WTC11 (cell line): Measurements from ENCODE around the gene NR2F6. TPM values are rescaled to one million over a fixed set of nuclear protein-coding genes. Genes with fewer than 3 reads are reported as not detected.

Experiments used
- ARID4B ChIP-seq: sonication (generic); formaldehyde crosslinking; IDR thresholded peaks from 2 replicates; pipeline ENCODE4 v1.8.0; 2023; ENCODE audit warnings: missing genetic modification reagents, mild to moderate bottlenecking, borderline replicate concordance
- ATF1 ChIP-seq: sonication (generic); formaldehyde crosslinking; IDR thresholded peaks from 2 replicates; pipeline ENCODE4 v1.8.1; 2023; ENCODE audit warnings: mild to moderate bottlenecking, moderate library complexity, missing genetic modification reagents
- ATF3 ChIP-seq: sonication (generic); formaldehyde crosslinking; conservative IDR thresholded peaks from 2 replicates; pipeline ENCODE4 v1.8.1; 2022; ENCODE audit warnings: mild to moderate bottlenecking, missing genetic modification reagents
- E2F4 ChIP-seq: sonication (generic); formaldehyde crosslinking; IDR thresholded peaks from 2 replicates; pipeline ENCODE4 v1.8.1; 2022; ENCODE audit warnings: low read depth, mild to moderate bottlenecking, moderate library complexity, missing genetic modification reagents, borderline replicate concordance
- E2F5 ChIP-seq: sonication (generic); formaldehyde crosslinking; IDR thresholded peaks from 2 replicates; pipeline ENCODE4 v1.8.1; 2022; ENCODE audit warnings: mild to moderate bottlenecking, moderate library complexity, missing genetic modification reagents
- ERG ChIP-seq: fragments of 250-450 bp; sonication (Bioruptor Pico); IDR thresholded peaks from 2 replicates; pipeline ENCODE4 v1.8.0; 2021; ENCODE audit warnings: mild to moderate bottlenecking
- ESRRA ChIP-seq: sonication (generic); formaldehyde crosslinking; IDR thresholded peaks from 2 replicates; pipeline ENCODE4 v1.8.1; 2022; ENCODE audit warnings: mild to moderate bottlenecking, missing genetic modification reagents, borderline replicate concordance
- ETV6 ChIP-seq: sonication (generic); formaldehyde crosslinking; IDR thresholded peaks from 2 replicates; pipeline ENCODE4 v1.8.1; 2022; ENCODE audit warnings: mild to moderate bottlenecking, missing genetic modification reagents
- FOXP1 ChIP-seq: sonication (generic); formaldehyde crosslinking; IDR thresholded peaks from 2 replicates; pipeline ENCODE4 v1.8.0; 2022; ENCODE audit warnings: missing genetic modification reagents, mild to moderate bottlenecking, moderate library complexity, borderline replicate concordance
- JUN ChIP-seq: sonication (generic); formaldehyde crosslinking; IDR thresholded peaks from 2 replicates; pipeline ENCODE4 v1.8.0; 2023; ENCODE audit warnings: mild to moderate bottlenecking, missing genetic modification reagents
- KAT7 ChIP-seq: sonication (generic); formaldehyde crosslinking; IDR thresholded peaks from 2 replicates; pipeline ENCODE4 v1.8.1; 2023; ENCODE audit warnings: missing genetic modification reagents, mild to moderate bottlenecking, borderline replicate concordance
- MAX ChIP-seq: sonication (generic); formaldehyde crosslinking; IDR thresholded peaks from 2 replicates; pipeline ENCODE4 v1.8.0; 2022; ENCODE audit warnings: mild to moderate bottlenecking, missing genetic modification reagents
- MLX ChIP-seq: sonication (generic); formaldehyde crosslinking; IDR thresholded peaks from 2 replicates; pipeline ENCODE4 v1.8.1; 2023; ENCODE audit warnings: mild to moderate bottlenecking, missing genetic modification reagents, moderate library complexity
- MXD4 ChIP-seq: fragments of 250-450 bp; sonication (Bioruptor Pico); IDR thresholded peaks from 2 replicates; pipeline ENCODE4 v1.8.0; 2021; ENCODE audit warnings: mild to moderate bottlenecking, moderate library complexity, borderline replicate concordance
- PRRX2 ChIP-seq: fragments of 250-450 bp; sonication (Bioruptor Pico); IDR thresholded peaks from 2 replicates; pipeline ENCODE4 v1.8.0; 2021; ENCODE audit warnings: mild to moderate bottlenecking
- RORB ChIP-seq: fragments of 250-450 bp; sonication (Bioruptor Pico); IDR thresholded peaks from 2 replicates; pipeline ENCODE4 v1.9.0; 2021; ENCODE audit warnings: mild to moderate bottlenecking
- SMAD4 ChIP-seq: sonication (generic); formaldehyde crosslinking; IDR thresholded peaks from 2 replicates; pipeline ENCODE4 v1.8.0; 2022; ENCODE audit warnings: mild to moderate bottlenecking, missing genetic modification reagents
- STAT6 ChIP-seq: sonication (generic); formaldehyde crosslinking; conservative IDR thresholded peaks from 2 replicates; pipeline ENCODE4 v1.8.1; 2023; ENCODE audit warnings: mild to moderate bottlenecking, low read depth, missing genetic modification reagents, moderate library complexity
- TP53 ChIP-seq: sonication (generic); formaldehyde crosslinking; IDR thresholded peaks from 2 replicates; pipeline ENCODE4 v1.8.1; 2023; ENCODE audit warnings: mild to moderate bottlenecking, missing genetic modification reagents
- ZBTB21 ChIP-seq: sonication (generic); formaldehyde crosslinking; IDR thresholded peaks from 2 replicates; pipeline ENCODE4 v1.8.1; 2023; ENCODE audit warnings: mild to moderate bottlenecking, missing genetic modification reagents, borderline replicate concordance
- ZNF121 ChIP-seq: sonication (generic); formaldehyde crosslinking; IDR thresholded peaks from 2 replicates; pipeline ENCODE4 v1.8.0; 2023; ENCODE audit warnings: missing genetic modification reagents
- ZNF281 ChIP-seq: sonication (generic); formaldehyde crosslinking; IDR thresholded peaks from 2 replicates; pipeline ENCODE4 v1.8.0; 2023; ENCODE audit warnings: mild to moderate bottlenecking, missing genetic modification reagents
- ZNF396 ChIP-seq: fragments of 250-450 bp; sonication (Bioruptor Pico); IDR thresholded peaks from 2 replicates; pipeline ENCODE4 v1.8.0; 2021; ENCODE audit warnings: mild to moderate bottlenecking, moderate library complexity, borderline replicate concordance
- ZNF671 ChIP-seq: fragments of 250-450 bp; sonication (Bioruptor Pico); IDR thresholded peaks from 2 replicates; pipeline ENCODE4 v1.8.0; 2021; ENCODE audit warnings: mild to moderate bottlenecking
- total RNA-seq: library from RNA; stranded (reverse); gene quantifications from 3 replicates; pipeline ENCODE4 v1.2.3, GENCODE V29; 2021

Gene NR2F6
- total RNA-seq, 1 experiment from 2014 or later, result 145 TPM

- TF ChIP-seq MAX (peak; percentile 94), ZBTB21 (CRISPR knock-in tag) (no peak), E2F5 (CRISPR knock-in tag) (peak; percentile 69; the same call in 1 of the 2 replicates), ATF1 (no peak), JUN (CRISPR knock-in tag) (no peak), ZNF121 (CRISPR knock-in tag) (peak; percentile 92), ZNF671 (CRISPR knock-in tag) (no peak), ATF3 (CRISPR knock-in tag) (no peak), SMAD4 (CRISPR knock-in tag) (no peak), KAT7 (CRISPR knock-in tag) (no peak), ERG (CRISPR knock-in tag) (no peak), E2F4 (CRISPR knock-in tag) (no peak), ZNF396 (CRISPR knock-in tag) (no peak), FOXP1 (CRISPR knock-in tag) (no peak), MXD4 (CRISPR knock-in tag) (no peak), STAT6 (CRISPR knock-in tag) (no peak), ESRRA (CRISPR knock-in tag) (no peak), ETV6 (CRISPR knock-in tag) (no peak), MLX (CRISPR knock-in tag) (no peak), TP53 (CRISPR knock-in tag) (peak; percentile 75; the same call in 1 of the 2 replicates), ARID4B (CRISPR knock-in tag) (0 out of 2 replicates have a peak, but pooled peaks have one; percentile 42), ZNF281 (no peak), PRRX2 (CRISPR knock-in tag) (no peak), RORB (CRISPR knock-in tag) (no peak)
Observed at GRCh38 chr19:17292301-17293074, 46.8 kb upstream of the NR2F6 start (continued).
